COLO668 (cell line): Measurements from ENCODE around the gene CASP9.

Experiments used
- DNase-seq: peaks from one replicate; lab custom pipeline; 2025; ENCODE audit not compliant: unreplicated experiment; lab: John Stamatoyannopoulos, UW

The CASP9 gene

GRCh38 chr1:15524021-15524282 is at the start of gene CASP9:
CASP9 (minus strand) TSS chr1:15524215; CDS start chr1:15524200, 15 bp downstream.
- no peak for DNase-seq

GRCh38 chr1:15573477-15573876 is 49.5 kb upstream of the CASP9 start:
- no peak for DNase-seq

- DNase-seq, result no peak
Measured at GRCh38 chr1:15571266-15571665, 47.3 kb upstream of the CASP9 start.

- DNase-seq, result no peak
Measured at GRCh38 chr1:15570861-15571260, 46.8 kb upstream of the CASP9 start.

- no peak for DNase-seq
Measured at GRCh38 chr1:15568387-15569073, 44.5 kb upstream of the CASP9 start.

- DNase-seq, result no peak
Measured at GRCh38 chr1:15559189-15559810, 35.3 kb upstream of the CASP9 start.

- no peak for DNase-seq
Measured at GRCh38 chr1:15558516-15558915, 34.5 kb upstream of the CASP9 start.

- DNase-seq, result no peak
Measured at GRCh38 chr1:15557594-15557993, 33.6 kb upstream of the CASP9 start.

GRCh38 chr1:15557008-15557407 is 33.0 kb upstream of the CASP9 start:
- DNase-seq, result no peak

- DNase-seq, result no peak
Measured at GRCh38 chr1:15550573-15550972, 26.6 kb upstream of the CASP9 start.

- DNase-seq, result no peak
Measured at GRCh38 chr1:15546641-15547040, 22.6 kb upstream of the CASP9 start.

- DNase-seq, result no peak
Measured at GRCh38 chr1:15543589-15544568, 19.9 kb upstream of the CASP9 start.

- no peak for DNase-seq
Measured at GRCh38 chr1:15543251-15543588, 19.2 kb upstream of the CASP9 start.

- DNase-seq, result no peak
Measured at GRCh38 chr1:15542388-15543250, 18.6 kb upstream of the CASP9 start.

- no peak for DNase-seq
Measured at GRCh38 chr1:15541231-15541792, 17.3 kb upstream of the CASP9 start.

GRCh38 chr1:15540186-15540585 is 16.2 kb upstream of the CASP9 start:
- DNase-seq, result no peak

- DNase-seq, result peak; percentile 84
Measured at GRCh38 chr1:15538771-15539170, 14.8 kb upstream of the CASP9 start.

GRCh38 chr1:15531682-15532081 is 7.7 kb upstream of the CASP9 start:
- no peak for DNase-seq

GRCh38 chr1:15531003-15531402 is 7.0 kb upstream of the CASP9 start:
- no peak for DNase-seq

GRCh38 chr1:15526490-15527339 is 2.7 kb upstream of the CASP9 start, which contains the start of gene DNAJC16:
DNAJC16 (plus strand) TSS chr1:15526848; CDS start chr1:15529106, 2,258 bp downstream.
- DNase-seq, result peak; percentile 100
